Stimulated activated CD8-positive, alpha-beta memory T cell treated with anti-CD3 and anti-CD28 coated beads, Interleukin-4, amount 100 ng/mL, for 4 hours (primary cell): ENCODE measurements around the gene GDF9.

Experiments
- DNase-seq, 2 donors: peaks; one replicate each; pipeline ENCODE4 v3.0.0-alpha.2; 2020; ENCODE audit warnings: low read depth in 2 of 2, low spot score in 1 of 2

GDF9 gene, protein sequence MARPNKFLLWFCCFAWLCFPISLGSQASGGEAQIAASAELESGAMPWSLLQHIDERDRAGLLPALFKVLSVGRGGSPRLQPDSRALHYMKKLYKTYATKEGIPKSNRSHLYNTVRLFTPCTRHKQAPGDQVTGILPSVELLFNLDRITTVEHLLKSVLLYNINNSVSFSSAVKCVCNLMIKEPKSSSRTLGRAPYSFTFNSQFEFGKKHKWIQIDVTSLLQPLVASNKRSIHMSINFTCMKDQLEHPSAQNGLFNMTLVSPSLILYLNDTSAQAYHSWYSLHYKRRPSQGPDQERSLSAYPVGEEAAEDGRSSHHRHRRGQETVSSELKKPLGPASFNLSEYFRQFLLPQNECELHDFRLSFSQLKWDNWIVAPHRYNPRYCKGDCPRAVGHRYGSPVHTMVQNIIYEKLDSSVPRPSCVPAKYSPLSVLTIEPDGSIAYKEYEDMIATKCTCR

GRCh38 chr5:132866342-132867045 lies at the start of gene GDF9, which contains the start of gene UQCRQ:
TSS of gene GDF9 (minus strand) at chr5:132866469. CDS start at chr5:132864533, 1,936 bp downstream.
TSS of gene UQCRQ (plus strand) at chr5:132866642. CDS start at chr5:132866882, 240 bp downstream.
- peak; percentile 72 to 86 for DNase-seq

- no peak for DNase-seq
Observed at GRCh38 chr5:132915681-132916080, 49.4 kb upstream of the GDF9 start.

GRCh38 chr5:132909702-132910101 lies 43.4 kb upstream of the GDF9 start:
- DNase-seq: no peak

DNA sequence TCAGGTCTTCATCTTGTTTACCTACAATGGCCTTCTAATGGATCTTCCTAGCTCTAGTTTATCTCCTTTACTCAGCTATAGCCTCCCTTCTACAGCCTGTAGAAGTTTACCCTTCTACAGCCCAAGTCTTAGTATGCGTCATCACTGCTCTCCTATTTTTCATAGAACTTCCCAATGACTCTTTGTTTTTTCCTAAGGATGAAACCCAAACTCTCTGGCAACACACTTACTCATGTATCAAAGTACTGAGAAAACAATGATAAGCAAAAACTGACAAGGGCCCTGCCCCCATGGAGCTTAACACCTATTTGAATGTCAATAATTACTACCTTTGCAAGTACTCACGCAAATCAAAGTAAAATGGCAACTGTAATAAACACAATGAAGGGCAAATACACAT lies 40.9 kb upstream of the GDF9 start:
- no peak for DNase-seq

- DNase-seq: no peak
Observed at GRCh38 chr5:132905938-132906337, 39.7 kb upstream of the GDF9 start.

DNA sequence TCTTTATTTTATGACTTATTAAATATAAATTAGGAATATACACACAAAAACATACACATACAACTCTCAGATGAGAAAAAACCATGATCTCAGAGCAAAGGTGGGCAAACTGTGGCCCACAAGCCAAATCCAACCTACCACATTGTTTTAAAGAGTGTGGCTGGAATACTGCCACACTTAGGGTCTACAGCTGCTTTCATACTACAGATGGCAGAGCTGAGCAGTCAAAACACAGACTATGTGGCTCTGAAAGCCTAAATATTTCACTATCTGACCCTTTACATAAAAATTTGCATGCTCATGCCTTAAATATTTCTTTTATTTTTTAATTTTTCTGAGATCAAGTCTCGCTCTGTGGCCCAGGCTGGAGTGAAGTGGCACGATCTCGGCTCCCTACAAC lies 35.5 kb upstream of the GDF9 start:
- no peak for DNase-seq

- no peak for DNase-seq
Observed at GRCh38 chr5:132901036-132901435, 34.8 kb upstream of the GDF9 start.

DNA sequence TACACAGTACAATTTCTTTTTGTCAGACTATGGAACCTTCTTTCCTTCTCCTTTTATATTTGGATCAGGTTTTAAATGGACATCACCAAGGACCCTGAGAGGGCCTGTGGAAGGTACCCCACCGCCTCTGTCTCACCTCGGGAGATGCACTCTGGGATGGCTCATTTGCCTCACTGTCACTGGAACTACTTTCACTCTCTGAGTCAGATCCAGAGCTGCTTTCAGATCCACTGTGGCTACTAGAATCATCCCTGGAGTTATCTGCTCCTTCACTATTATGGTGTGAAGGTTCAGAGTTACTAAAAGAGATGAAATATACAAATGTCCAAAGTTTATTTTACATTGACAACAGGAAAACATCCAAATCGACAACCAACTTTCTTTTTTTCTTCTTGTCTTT lies 31.8 kb upstream of the GDF9 start:
- no peak for DNase-seq

- no peak for DNase-seq
Observed at GRCh38 chr5:132896685-132897084, 30.4 kb upstream of the GDF9 start.

GRCh38 chr5:132895719-132896305 lies 29.5 kb upstream of the GDF9 start:
- DNase-seq: no peak

- DNase-seq: no peak
Observed at GRCh38 chr5:132890817-132891216, 24.5 kb upstream of the GDF9 start.

DNA sequence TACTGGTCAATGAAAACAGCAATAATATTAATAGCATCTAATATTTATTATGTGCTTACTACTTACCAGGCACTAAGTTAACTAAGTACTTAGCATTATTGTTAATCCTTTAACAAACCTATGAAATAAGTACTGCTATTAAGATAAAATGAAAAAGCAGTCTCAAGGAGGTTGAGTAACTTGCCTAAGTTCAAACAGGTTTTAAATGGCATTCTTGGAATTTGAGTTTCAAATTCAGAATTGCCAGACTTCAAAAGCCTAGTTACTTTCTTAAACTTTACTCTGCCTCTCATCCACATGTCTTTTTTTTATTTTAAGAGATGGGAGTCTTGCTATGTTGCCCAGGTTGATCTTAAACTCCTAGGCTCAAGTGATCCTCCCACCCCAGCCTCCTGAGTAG lies 23.2 kb upstream of the GDF9 start:
- DNase-seq: no peak

GRCh38 chr5:132887283-132887682 lies 21.0 kb upstream of the GDF9 start:
- no peak for DNase-seq

DNA sequence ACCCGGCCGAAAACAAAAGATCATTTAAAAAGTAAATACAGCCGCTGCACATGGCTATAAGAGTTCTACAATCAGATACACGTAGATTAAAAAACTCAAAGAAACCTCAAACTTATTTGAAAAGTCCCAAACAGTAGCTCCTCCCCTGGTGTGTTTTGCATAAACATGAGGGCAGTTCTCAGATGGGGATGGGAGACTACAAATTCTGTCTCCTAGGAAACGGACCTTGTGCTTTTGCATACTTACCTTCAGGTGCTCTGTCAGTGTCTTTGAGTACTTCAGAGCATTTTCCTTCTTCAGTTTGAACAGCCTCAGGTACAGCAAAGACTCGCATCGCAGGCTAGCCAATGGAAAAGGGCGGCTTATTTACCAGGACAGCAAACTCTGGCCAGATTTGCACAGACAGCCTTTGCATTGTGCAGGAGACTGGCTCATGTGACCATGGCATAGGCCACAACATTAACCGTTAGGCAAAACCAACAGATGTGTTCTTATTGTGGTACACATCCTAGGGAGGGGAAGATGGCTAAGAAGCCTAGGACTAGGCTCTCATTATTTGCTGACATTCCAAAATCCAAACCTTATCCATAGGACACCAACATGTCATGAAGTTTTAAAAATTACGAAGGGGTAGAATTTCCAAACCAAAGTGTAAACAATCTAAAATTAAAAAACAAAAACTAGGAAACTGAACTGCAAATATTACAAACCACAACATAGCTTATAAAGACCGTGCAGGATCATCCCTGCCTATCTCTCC lies 20.0 kb upstream of the GDF9 start:
- DNase-seq: no peak

DNA sequence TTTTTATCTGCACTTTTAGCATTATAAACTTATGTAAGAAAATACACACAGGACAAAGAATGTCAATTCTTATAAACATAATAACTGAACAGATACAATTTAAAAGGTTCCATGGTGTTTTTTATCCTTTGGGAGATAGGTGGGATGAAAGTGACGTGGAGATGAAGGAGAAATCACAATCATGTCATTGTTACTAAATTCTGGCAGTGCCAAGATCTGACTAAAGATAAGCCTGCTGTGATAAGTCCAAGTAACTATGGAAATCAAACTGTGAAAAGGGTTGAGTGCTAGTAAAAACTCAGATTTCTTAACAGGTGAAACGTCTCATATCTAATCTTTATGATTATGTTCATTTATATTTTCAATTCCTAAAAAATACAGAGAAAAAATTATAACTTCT lies 18.3 kb upstream of the GDF9 start:
- no peak for DNase-seq

DNA sequence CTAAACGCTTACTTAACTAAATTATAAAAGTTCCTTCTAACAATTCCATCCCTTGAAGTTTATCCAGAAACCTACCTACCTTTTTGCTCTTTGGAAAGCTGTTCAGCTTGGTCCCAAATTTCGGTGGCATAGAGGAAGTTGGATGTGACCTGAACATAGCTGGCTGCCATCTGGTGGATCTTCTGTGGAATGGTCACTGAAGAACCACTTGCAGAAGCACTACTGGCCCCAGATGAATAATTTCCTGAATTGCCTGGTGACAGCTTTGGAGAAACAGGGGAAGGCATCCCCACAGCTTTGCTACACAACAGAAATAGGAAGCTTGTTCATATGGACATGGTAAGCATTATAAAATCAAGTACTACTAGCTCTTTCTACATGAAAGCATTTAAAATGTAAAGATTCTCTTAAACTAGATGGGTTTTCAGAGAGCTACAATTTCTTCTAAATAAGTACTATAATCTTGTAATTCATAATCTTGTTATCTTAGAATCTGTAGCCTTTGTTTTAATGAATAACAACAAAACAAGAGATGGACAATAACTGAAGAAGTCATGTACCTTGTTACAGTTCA lies 17.1 kb upstream of the GDF9 start:
- DNase-seq: no peak

DNA sequence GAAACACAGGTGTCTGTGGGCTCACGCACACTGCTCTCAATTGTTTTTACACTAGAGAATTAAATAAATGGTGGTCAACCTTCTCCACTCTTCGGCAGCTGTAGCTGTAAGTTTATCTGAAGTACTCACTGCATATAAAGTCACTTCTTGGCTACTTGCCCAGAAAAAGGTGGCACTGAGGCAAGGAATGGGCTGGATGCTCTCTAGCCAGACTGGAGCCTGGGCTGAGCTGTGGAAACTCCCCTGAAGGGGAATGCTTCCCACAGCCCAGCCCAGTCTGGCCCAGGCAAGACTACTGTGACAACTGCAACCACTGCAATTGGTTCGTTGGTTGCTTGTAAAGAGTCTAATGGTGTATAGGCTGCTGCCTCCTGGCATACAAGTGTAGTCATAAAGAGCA lies 11.7 kb upstream of the GDF9 start:
- no peak for DNase-seq

GRCh38 chr5:132877466-132877865 lies 11.2 kb upstream of the GDF9 start:
- no peak for DNase-seq

DNA sequence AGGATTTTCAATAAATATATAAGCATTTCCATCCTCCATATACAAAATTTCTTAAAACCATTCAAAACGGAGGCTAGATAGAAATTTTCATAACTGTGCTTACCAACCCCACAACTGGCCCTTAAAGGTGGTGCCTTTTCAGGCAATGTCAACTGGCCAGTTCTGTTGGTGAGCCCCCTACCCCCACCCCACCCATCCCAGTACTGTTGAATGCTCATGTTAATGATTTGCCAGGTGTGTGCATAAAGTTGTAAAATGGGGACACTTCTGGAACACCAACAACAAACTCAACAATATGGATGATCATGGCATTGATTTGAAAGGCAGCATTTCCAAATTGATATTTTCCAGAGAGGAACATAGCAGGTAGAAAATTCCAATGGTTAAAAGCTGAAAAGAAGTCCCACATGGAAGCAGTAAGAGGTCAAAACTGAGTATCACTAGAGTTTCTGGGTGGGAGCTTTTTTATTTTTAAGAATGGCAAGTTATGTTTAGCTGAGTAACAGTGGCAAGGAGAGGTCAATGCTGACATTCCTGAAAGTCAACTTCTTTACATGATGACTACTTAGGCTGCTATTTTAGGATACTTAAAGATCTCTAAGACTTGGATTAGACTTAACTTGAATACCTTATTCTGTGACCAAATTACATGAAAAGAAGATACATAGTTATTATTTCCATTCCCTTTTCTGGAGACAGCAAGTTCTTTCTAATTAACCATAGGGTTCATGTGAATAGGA lies 9.9 kb upstream of the GDF9 start:
- DNase-seq: no peak

GRCh38 chr5:132873930-132874271 lies 7.6 kb upstream of the GDF9 start:
- no peak for DNase-seq
